Activated T-helper 2 cell treated with anti-CD3 and anti-CD28 coated beads, Interferon-gamma antibody, Interleukin-2, Interleukin-4, amounts not matched to agents 10 μg/mL and 5 μg/mL and 100 μg/mL, durations not matched to agents 14 hours and 24 hours and 36 hours (primary cell): ENCODE results near the gene SLC4A4. TPM values are rescaled to one million over a fixed set of nuclear protein-coding genes. Genes with fewer than 3 reads are reported as not detected.

Experiments used
- DNase-seq: peaks from one replicate; pipeline ENCODE4 v3.0.0; 2021; ENCODE audit warnings: low spot score
- H3K27ac Mint-ChIP-seq: one replicate; pipeline ENCODE4 v1.8.0; 2021; ENCODE audit warnings: mixed read lengths
- H3K27me3 Mint-ChIP-seq: one replicate; pipeline ENCODE4 v1.8.0; 2021; ENCODE audit warnings: low read depth, mixed read lengths
- H3K36me3 Mint-ChIP-seq: one replicate; pipeline ENCODE4 v1.8.0; 2021; ENCODE audit warnings: low read depth, mixed read lengths
- H3K4me1 Mint-ChIP-seq: one replicate; pipeline ENCODE4 v1.8.0; 2021; ENCODE audit warnings: low read depth, mixed read lengths
- H3K4me3 Mint-ChIP-seq: one replicate; pipeline ENCODE4 v1.8.0; 2021; ENCODE audit warnings: low read depth, mild to moderate bottlenecking, moderate library complexity, mixed read lengths
- H3K9me3 Mint-ChIP-seq: one replicate; pipeline ENCODE4 v1.8.0; 2021; ENCODE audit warnings: mixed read lengths
- intact Hi-C: fragments of 100-400 bp; cut with micrococcal nuclease; formaldehyde crosslinking; loops from one replicate; pipeline ENCODE4 v1.15.1; 2023
- total RNA-seq: library from RNA; stranded (reverse); gene quantifications from 2 replicates; pipeline ENCODE4 v1.2.3, GENCODE V29; 2022

Gene SLC4A4
- total RNA-seq, 1 donor from 2014 or later: 0.43 TPM

DNA sequence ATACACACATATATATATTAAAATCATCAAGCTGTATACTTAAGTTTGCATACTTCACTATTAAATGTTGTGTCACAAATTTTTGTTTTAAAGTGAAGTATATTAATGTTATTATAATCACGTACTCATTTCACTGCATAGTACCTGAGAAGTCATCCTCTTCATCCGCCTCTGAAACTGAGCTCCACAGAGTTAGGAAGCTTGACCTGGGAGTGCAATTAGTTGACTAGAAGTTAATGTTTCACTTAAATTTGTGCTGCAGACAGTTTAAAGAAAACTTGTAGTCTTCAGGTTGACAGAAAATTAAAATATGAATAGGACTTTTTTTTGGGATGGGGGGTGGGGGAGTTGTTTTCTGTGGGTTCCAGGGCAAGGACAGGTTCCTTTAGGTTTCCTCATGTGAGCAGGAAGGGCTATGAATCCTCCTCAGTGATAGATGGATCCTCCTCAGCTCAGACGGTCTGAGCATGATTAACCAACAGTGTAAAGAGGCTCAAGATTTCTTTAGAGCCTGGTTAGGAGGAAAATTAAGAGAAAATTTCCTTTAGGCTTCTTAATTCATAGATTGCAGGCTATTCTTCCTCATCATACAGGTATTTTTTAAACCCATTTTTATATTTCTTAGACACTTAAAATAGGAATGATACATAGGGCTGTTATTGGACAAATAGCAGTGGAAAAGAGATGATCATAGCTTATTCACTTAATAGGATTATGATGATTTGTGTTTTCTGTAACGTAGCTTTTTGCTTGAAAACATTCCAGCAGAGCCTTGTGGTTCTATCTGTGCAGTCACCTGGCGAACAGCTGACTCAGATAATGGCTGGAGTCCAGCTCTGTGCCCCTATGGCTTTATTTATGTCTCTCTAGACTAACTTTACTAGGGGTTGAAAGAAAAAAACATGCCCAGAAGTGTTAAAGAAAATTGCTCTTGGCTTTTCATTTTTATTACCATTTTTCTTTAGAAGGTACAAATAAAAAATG, 102.7 kb downstream of the SLC4A4 start:
- H3K36me3 Mint-ChIP-seq: no peaks in the 10 kb centered on the region
- no peaks in the 10 kb centered on the region for H3K27me3 Mint-ChIP-seq
- H3K4me1 Mint-ChIP-seq: no peaks in the 10 kb centered on the region
- H3K9me3 Mint-ChIP-seq: no peaks in the 10 kb centered on the region
- H3K4me3 Mint-ChIP-seq: no peak overlapping the region
- H3K27ac Mint-ChIP-seq: no peak overlapping the region
- intact Hi-C loops: no loop called here
- no peak for DNase-seq

DNA sequence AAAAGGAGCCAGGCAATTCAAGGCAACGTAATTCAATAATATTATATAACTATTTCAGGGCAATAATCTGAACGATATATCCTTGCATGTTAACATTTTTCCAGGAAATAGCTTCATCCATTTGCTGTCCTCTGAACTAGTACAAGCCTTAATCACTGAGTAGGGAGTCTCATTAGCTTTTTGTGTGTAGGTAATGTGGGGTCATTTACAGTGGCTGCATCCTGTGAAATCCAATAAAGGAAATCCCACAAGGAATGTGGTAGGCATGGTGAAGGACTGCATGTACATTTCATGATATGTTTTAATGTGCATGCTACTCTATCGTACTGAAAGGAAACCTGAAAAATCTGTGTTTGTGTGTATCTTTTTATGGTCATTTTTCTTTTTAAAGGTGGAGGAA, 103.5 kb downstream of the SLC4A4 start:
- DNase-seq: no peak
- no peaks in the 10 kb centered on the region for H3K4me1 Mint-ChIP-seq

DNA sequence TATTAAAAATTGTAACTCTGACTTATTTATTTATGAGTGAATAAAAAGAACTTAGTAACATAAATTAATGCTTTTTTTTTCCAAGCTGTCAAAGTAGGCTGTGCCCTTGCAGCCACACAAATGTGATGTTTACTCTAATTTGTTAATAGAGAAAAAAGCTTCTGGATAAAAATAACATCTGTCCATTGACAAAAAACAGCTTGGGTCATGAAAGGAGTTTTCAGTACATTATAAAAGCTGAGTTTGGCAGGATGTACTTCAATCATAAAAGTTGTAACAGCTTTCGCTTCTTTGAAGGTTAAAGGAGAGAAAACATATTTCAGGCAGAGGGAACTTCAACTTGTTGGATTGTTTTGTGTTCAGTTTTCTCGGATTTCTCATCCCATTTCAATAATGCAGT, 105.6 kb downstream of the SLC4A4 start:
- no peak overlapping the region for H3K4me3 Mint-ChIP-seq
- intact Hi-C loops: no loop called here
- no peaks in the 10 kb centered on the region for H3K36me3 Mint-ChIP-seq
- H3K27me3 Mint-ChIP-seq: no peaks in the 10 kb centered on the region
- DNase-seq: no peak
- no peak overlapping the region for H3K27ac Mint-ChIP-seq
- H3K9me3 Mint-ChIP-seq: no peaks in the 10 kb centered on the region
- H3K4me1 Mint-ChIP-seq: no peaks in the 10 kb centered on the region

More for the DNA sequence above, 103.5 kb downstream of the SLC4A4 start:
- Mint-ChIP-seq H3K27me3 (no peaks in the 10 kb centered on the region), H3K27ac (no peak overlapping the region), H3K9me3 (no peaks in the 10 kb centered on the region), H3K4me3 (no peak overlapping the region), H3K36me3 (no peaks in the 10 kb centered on the region)
- intact Hi-C loops: no loop called here

GRCh38 chr4:71445811-71446210, 107.0 kb downstream of the SLC4A4 start:
- Mint-ChIP-seq H3K9me3 (no peaks in the 10 kb centered on the region), H3K4me1 (no peaks in the 10 kb centered on the region)
- DNase-seq: no peak

DNA sequence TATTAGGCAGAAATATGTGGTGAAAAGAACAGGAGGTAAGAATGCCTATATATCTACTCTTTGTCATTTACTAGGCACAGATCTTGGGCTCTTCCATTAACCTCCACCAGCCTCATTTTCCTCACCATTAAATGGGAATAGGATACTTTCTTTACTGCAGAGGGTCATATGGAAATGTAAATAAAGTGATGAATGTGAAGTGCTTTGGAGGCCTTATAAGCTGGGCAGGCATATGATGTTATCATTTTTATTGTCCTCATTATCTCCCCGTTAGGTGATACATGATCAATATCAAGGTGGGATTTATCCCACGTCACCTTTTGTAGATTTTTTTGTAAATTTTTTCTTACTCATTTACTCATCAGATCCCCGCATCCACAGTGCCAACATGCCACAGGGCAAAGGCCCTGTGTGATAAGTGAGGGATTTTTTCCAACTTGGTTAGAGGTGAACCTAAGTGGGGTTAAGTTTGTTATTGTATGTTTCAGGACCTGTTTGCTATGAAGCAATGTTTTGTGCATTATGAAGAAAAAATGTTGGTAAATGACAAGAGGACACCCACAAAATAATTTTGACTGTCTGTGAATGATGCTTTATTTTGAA, 107.8 kb downstream of the SLC4A4 start:
- Mint-ChIP-seq H3K9me3 (no peaks in the 10 kb centered on the region), H3K36me3 (no peaks in the 10 kb centered on the region), H3K27ac (no peak overlapping the region), H3K4me3 (no peak overlapping the region), H3K27me3 (peaks cover 3% of the 10 kb centered on the region), H3K4me1 (no peaks in the 10 kb centered on the region)
- intact Hi-C loops: no loop called here
- DNase-seq: no peak

More at GRCh38 chr4:71445811-71446210, 107.0 kb downstream of the SLC4A4 start:
- no peaks in the 10 kb centered on the region for H3K36me3 Mint-ChIP-seq
- H3K27ac Mint-ChIP-seq: no peak overlapping the region
- peaks cover 3% of the 10 kb centered on the region for H3K27me3 Mint-ChIP-seq
- H3K4me3 Mint-ChIP-seq: no peak overlapping the region
- intact Hi-C loops: no loop called here

DNA sequence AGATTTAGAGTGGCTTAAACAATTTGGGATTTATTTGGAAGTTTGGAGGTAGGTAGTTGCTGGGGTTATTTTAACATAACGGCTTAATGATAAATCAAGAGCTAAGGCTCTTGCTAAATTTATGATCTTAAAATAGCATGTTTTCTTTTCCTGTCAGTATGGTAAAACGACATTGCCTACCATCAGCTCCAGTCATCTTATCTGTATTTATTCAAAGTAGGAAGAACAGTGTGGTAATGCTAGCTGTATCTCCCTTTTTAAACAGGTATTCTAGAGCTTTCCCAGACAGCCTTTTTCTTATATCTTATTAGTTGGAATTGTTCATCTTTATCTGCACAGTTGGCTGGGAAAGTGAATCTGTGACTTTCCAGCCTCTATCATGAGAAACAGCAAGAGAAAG, 110.2 kb downstream of the SLC4A4 start:
- H3K27ac Mint-ChIP-seq: no peak overlapping the region
- H3K36me3 Mint-ChIP-seq: no peaks in the 10 kb centered on the region
- intact Hi-C loops: no loop called here
- H3K4me3 Mint-ChIP-seq: no peak overlapping the region
- no peaks in the 10 kb centered on the region for H3K9me3 Mint-ChIP-seq
- peaks cover 3% of the 10 kb centered on the region for H3K27me3 Mint-ChIP-seq
- no peak for DNase-seq
- no peaks in the 10 kb centered on the region for H3K4me1 Mint-ChIP-seq

DNA sequence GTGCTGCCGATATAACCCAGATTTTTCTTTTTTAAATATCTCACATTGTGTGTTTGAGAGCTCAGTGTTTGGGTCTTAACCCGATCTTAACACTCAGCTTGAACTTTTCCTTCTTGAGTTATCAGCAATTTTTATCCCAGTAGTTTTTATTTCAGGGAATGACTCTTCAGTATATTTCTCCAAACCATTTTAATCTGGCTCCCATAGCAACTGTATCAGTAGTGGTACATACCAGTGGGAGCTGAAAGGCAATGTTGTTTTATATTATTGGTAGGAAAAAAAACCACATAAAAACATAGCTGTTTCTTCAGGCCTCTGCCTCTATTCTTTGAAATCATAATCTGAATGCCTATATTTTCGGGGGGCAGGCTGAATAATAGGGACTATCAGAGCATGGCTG, 111.1 kb downstream of the SLC4A4 start:
- H3K4me1 Mint-ChIP-seq: no peaks in the 10 kb centered on the region
- no peak overlapping the region for H3K27ac Mint-ChIP-seq
- DNase-seq: no peak
- intact Hi-C loops: no loop called here
- no peaks in the 10 kb centered on the region for H3K9me3 Mint-ChIP-seq
- no peak overlapping the region for H3K4me3 Mint-ChIP-seq
- peaks cover 3% of the 10 kb centered on the region for H3K27me3 Mint-ChIP-seq
- no peaks in the 10 kb centered on the region for H3K36me3 Mint-ChIP-seq

DNA sequence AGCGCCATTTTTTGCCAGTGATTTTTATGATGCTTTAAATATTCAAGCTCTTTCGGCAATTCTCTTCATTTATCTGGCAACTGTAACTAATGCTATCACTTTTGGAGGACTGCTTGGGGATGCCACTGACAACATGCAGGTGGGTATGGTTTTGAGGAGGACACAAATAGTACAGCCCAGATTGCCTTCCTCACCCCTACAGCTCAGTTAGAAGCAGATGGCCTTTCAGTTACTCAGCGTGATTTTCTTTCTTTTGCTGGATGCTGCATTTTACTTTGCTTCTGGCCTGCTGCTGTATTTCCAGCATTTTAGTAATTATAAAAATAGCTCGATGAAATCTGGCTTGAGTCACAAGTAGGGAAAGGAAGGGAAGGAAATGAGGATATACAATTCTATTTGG, 114.7 kb downstream of the SLC4A4 start:
- Mint-ChIP-seq H3K9me3 (no peaks in the 10 kb centered on the region), H3K4me3 (no peak overlapping the region), H3K4me1 (no peaks in the 10 kb centered on the region), H3K27ac (no peak overlapping the region), H3K36me3 (no peaks in the 10 kb centered on the region), H3K27me3 (peaks cover 3% of the 10 kb centered on the region)
- DNase-seq: no peak
- intact Hi-C loops: no loop called here

- DNase-seq: no peak
- no peaks in the 10 kb centered on the region for H3K4me1 Mint-ChIP-seq
- H3K27ac Mint-ChIP-seq: no peak overlapping the region
- intact Hi-C loops: no loop called here
- no peak overlapping the region for H3K4me3 Mint-ChIP-seq
- H3K27me3 Mint-ChIP-seq: no peaks in the 10 kb centered on the region
- H3K36me3 Mint-ChIP-seq: no peaks in the 10 kb centered on the region
- H3K9me3 Mint-ChIP-seq: no peaks in the 10 kb centered on the region
These were observed 118.0 kb downstream of the SLC4A4 start for GRCh38 chr4:71456841-71457240.

GRCh38 chr4:71460371-71460770, 121.6 kb downstream of the SLC4A4 start:
- no peaks in the 10 kb centered on the region for H3K36me3 Mint-ChIP-seq
- DNase-seq: no peak
- no peak overlapping the region for H3K27ac Mint-ChIP-seq
- H3K4me3 Mint-ChIP-seq: no peak overlapping the region
- H3K9me3 Mint-ChIP-seq: no peaks in the 10 kb centered on the region
- no peaks in the 10 kb centered on the region for H3K27me3 Mint-ChIP-seq
- intact Hi-C loops: no loop called here
- no peaks in the 10 kb centered on the region for H3K4me1 Mint-ChIP-seq

- intact Hi-C loops: no loop called here
- H3K27ac Mint-ChIP-seq: no peak overlapping the region
- H3K36me3 Mint-ChIP-seq: no peaks in the 10 kb centered on the region
- H3K4me3 Mint-ChIP-seq: no peak overlapping the region
- H3K9me3 Mint-ChIP-seq: no peaks in the 10 kb centered on the region
- H3K27me3 Mint-ChIP-seq: no peaks in the 10 kb centered on the region
- no peaks in the 10 kb centered on the region for H3K4me1 Mint-ChIP-seq
- DNase-seq: no peak
These were observed 122.6 kb downstream of the SLC4A4 start for GRCh38 chr4:71461422-71461821.

- Mint-ChIP-seq H3K27me3 (no peaks in the 10 kb centered on the region), H3K27ac (no peak overlapping the region), H3K4me1 (no peaks in the 10 kb centered on the region), H3K36me3 (no peaks in the 10 kb centered on the region), H3K9me3 (no peaks in the 10 kb centered on the region), H3K4me3 (no peak overlapping the region)
- DNase-seq: no peak
- intact Hi-C loops: no loop called here
These were observed 128.0 kb downstream of the SLC4A4 start for GRCh38 chr4:71466775-71467174.

DNA sequence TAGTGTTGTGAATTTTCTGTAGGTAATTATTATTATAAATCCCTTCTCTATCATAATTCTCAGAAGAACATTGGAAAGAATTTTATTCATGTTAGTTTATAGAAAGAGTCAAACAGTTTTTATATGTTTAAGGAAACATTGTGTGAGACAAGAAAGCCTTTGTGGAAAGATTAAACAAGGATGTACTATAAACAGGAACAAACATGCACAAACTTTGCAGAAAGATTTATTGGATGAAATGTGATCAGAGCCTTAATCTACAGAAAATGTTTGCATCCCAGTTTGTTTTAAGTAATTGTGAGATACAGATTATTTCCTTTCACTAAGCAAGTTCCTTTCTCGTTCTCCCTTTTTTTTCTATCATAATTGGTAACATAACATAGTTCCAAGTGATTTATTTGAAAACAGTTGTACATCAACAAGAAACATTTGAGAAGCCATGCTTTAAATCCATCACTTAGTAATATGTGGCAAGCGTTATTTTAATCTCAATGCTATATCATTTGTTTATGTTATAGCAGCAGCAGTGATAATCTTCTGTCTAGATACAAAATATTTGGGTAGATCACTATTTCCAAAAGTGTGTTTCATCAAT, 129.4 kb downstream of the SLC4A4 start:
- H3K36me3 Mint-ChIP-seq: no peaks in the 10 kb centered on the region
- H3K27me3 Mint-ChIP-seq: no peaks in the 10 kb centered on the region
- no peak overlapping the region for H3K4me3 Mint-ChIP-seq
- H3K27ac Mint-ChIP-seq: no peak overlapping the region
- H3K9me3 Mint-ChIP-seq: no peaks in the 10 kb centered on the region
- no peak for DNase-seq
- no peaks in the 10 kb centered on the region for H3K4me1 Mint-ChIP-seq
- intact Hi-C loops: no loop called here
